H1 (cell line): Measurements from ENCODE around the gene C2orf78. TPM values are rescaled to one million over a fixed set of nuclear protein-coding genes. Genes with fewer than 3 reads are reported as not detected.

ENCODE experiments used
- BCL11A ChIP-seq, 2 experiments: IDR thresholded peaks; one replicate each; pipeline ENCODE4 v1.6.1; 2011; ENCODE audit warnings: low read depth in 2 of 2, low read length in 2 of 2, mild to moderate bottlenecking in 2 of 2
- CBX8 ChIP-seq: fragments of 300-800, 300-1000 bp; sonication (generic); IDR thresholded peaks from 2 replicates; pipeline ENCODE4 v1.7.1; 2016; ENCODE audit warnings: low read depth, low read length, borderline replicate concordance
- CEBPB ChIP-seq: IDR thresholded peaks from 2 replicates; pipeline ENCODE4 v1.6.1; 2012; ENCODE audit warnings: low read depth, low read length
- EZH2 ChIP-seq: fragments of 200-600 bp; sonication (generic); IDR thresholded peaks from 2 replicates; pipeline ENCODE4 v1.7.1; 2012; ENCODE audit warnings: low read depth, mild to moderate bottlenecking, moderate library complexity, low read length, inconsistent platforms; ENCODE audit not compliant: severe bottlenecking
- KDM4A ChIP-seq: IDR thresholded peaks from one replicate; pipeline ENCODE4 v1.7.1; 2012; ENCODE audit warnings: low read depth, mild to moderate bottlenecking, moderate library complexity, low read length, inconsistent platforms; ENCODE audit not compliant: severe bottlenecking
- TCF12 ChIP-seq: IDR thresholded peaks from 2 replicates; pipeline ENCODE4 v1.6.1; 2011; ENCODE audit warnings: low read depth, mild to moderate bottlenecking, low read length
- polyA plus RNA-seq, 7 experiments: library from polyadenylated mRNA; depleted of rRNA in 3 of 7; stranded (reverse) in 5 of 7; unstranded in 2 of 7; fragments of >200 nt in 5 of 7; fragments of 200-250 nt in 2 of 7; gene quantifications; 1 replicate in 5 of 7; 2 replicates in 1 of 7; 4 replicates in 1 of 7; pipeline versions ENCODE4 v1.2.1 to v1.2.3, GENCODE V29; 2011 to 2013; ENCODE audit warnings: missing spikeins in 2 of 7, mixed read lengths in 2 of 7
- total RNA-seq: library from RNA; stranded (reverse); fragmentation: NEBNext Ultra II Directional; extraction: Animal tissue kit (Norgen Biotek cat#: 25700); gene quantifications from 2 replicates; pipeline ENCODE4 v1.2.1, GENCODE V29; 2021

Gene C2orf78
- total and polyA plus RNA-seq, 2 of the 8 experiments (the other 6 are each of a cell fraction or from before 2014, with no cell fraction given): 0.39 to 0.89 TPM

GRCh38 chr2:73842739-73843019, 58.7 kb downstream of the C2orf78 start (continued):
- TF ChIP-seq CBX8 (no peak), BCL11A (IDR thresholded peaks at IDR 0.05; ENCODE audit: low read depth in 2 of 2, low read length in 2 of 2) (no peak), EZH2 (no peak), CEBPB (no peak), TCF12 (no peak), KDM4A (no peak)
